Caco-2 (cell line): Measurements from ENCODE around the gene SUSD5. TPM values are rescaled to one million over a fixed set of nuclear protein-coding genes. Genes with fewer than 3 reads are reported as not detected.

Source experiments
- BruUV-seq: library from RNA; stranded (reverse); fragments of 400-500 nt; replicated peaks from 2 replicates; lab custom pipeline; 2021; lab: Mats Ljungman, UMichigan
- CTCF ChIA-PET: fragments of 300-600 bp; sonication (Branson Sonifier 250); formaldehyde crosslinking; loops from one replicate; lab custom pipeline; 2022; ENCODE audit warnings: antibody characterized with exemption; lab: Charles Lee
- POLR2A ChIA-PET: fragments of 300-600 bp; sonication (Branson Sonifier 250); formaldehyde crosslinking; loops from one replicate; lab custom pipeline; 2022; ENCODE audit warnings: antibody characterized with exemption; lab: Charles Lee
- DNase-seq, 2 experiments: peaks; one replicate each; pipeline versions ENCODE4 v3.0.0 to v3.0.0-alpha.2; 2020 to 2022
- H3K27me3 ChIP-seq: replicated peaks from 2 replicates; pipeline ENCODE4 v1.6.0; 2011; ENCODE audit warnings: low read length; ENCODE audit not compliant: control insufficient read depth, insufficient read depth
- H3K36me3 ChIP-seq: 2 replicates; pipeline ENCODE4 v1.5.1; 2011; ENCODE audit warnings: low read length; ENCODE audit not compliant: control insufficient read depth, insufficient read depth
- H3K4me1 ChIP-seq: fragments of 250-450 bp; sonication (Bioruptor Pico); 2 replicates; pipeline ENCODE4 v1.5.1; 2020; ENCODE audit warnings: mild to moderate bottlenecking
- H3K4me3 ChIP-seq: 2 replicates; pipeline ENCODE4 v1.5.1; 2011; ENCODE audit warnings: low read depth, mild to moderate bottlenecking, control low read depth, low read length
- H3K9me3 ChIP-seq: fragments of 250-450 bp; sonication (Bioruptor Pico); 2 replicates; pipeline ENCODE4 v1.5.1; 2020; ENCODE audit warnings: mild to moderate bottlenecking, moderate library complexity
- H3K27ac Mint-ChIP-seq: one replicate; pipeline ENCODE4 v1.8.0; 2022; ENCODE audit warnings: mixed read lengths; ENCODE audit not compliant: unreplicated experiment
- H3K27me3 Mint-ChIP-seq: one replicate; pipeline ENCODE4 v1.8.0; 2022; ENCODE audit warnings: mixed read lengths; ENCODE audit not compliant: insufficient read depth, unreplicated experiment
- H3K36me3 Mint-ChIP-seq: one replicate; pipeline ENCODE4 v1.8.0; 2022; ENCODE audit warnings: mild to moderate bottlenecking, mixed read lengths; ENCODE audit not compliant: insufficient read depth, unreplicated experiment
- H3K4me1 Mint-ChIP-seq: one replicate; pipeline ENCODE4 v1.8.0; 2022; ENCODE audit warnings: low read depth, mixed read lengths; ENCODE audit not compliant: unreplicated experiment
- H3K4me3 Mint-ChIP-seq: one replicate; pipeline ENCODE4 v1.8.0; 2022; ENCODE audit warnings: mild to moderate bottlenecking, moderate library complexity, mixed read lengths; ENCODE audit not compliant: unreplicated experiment
- H3K9me3 Mint-ChIP-seq: one replicate; pipeline ENCODE4 v1.8.0; 2022; ENCODE audit warnings: mixed read lengths; ENCODE audit not compliant: unreplicated experiment
- intact Hi-C: fragments of 100-400 bp; cut with micrococcal nuclease; formaldehyde crosslinking; loops from one replicate; pipeline ENCODE4 v1.10.0; 2022; ENCODE audit not compliant: unreplicated experiment
- total RNA-seq: library from RNA; stranded (reverse); gene quantifications from 2 replicates; pipeline ENCODE4 v1.2.3, GENCODE V29; 2022
- TF ChIP-seq, protein P1 (sequence below), 2 experiments: fragments of 200-600 bp in 1 of 2; IDR thresholded peaks; 1 replicate in 1 of 2; 2 replicates in 1 of 2; pipeline versions ENCODE4 v1.5.1 to v1.8.0; 2011 to 2022; ENCODE audit warnings: antibody characterized with exemption in 1 of 2, control low read depth in 1 of 2, inconsistent platforms in 1 of 2, low read depth in 1 of 2, low read length in 1 of 2, mild to moderate bottlenecking in 1 of 2, moderate library complexity in 1 of 2; ENCODE audit not compliant: insufficient read depth in 1 of 2, severe bottlenecking in 1 of 2, unreplicated experiment in 1 of 2

Gene SUSD5
- total RNA-seq, 1 experiment from 2014 or later = not detected

DNA sequence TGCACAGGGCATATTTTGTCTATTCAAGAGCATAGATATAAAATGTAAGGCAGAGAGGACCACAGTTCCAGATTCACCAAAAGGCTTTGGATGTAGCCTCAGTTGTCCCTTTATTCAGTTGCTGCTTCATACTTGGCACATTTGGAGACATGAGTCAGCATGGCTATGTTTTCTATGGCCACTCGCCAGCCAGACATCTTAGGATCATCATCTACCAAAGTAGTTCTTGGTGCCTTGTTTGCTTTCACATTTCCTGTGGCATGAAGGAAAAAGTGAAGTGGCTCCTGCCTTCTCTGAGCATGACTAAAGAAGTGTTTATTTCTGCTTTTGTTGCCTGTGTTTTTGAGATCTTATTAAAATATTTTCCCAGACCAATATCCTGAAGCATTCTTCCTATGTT, 7.2 kb downstream of the SUSD5 start:
- Histone ChIP-seq H3K4me3 (no peak overlapping the region), H3K9me3 (peaks cover 18% of the 10 kb centered on the region), H3K4me1 (no peaks in the 10 kb centered on the region), H3K36me3 (no peaks in the 10 kb centered on the region), H3K27me3 (no peaks in the 10 kb centered on the region)
- no TSS peak for BruUV-seq
- Mint-ChIP-seq H3K4me3 (no peak overlapping the region), H3K9me3 (peaks cover 23% of the 10 kb centered on the region), H3K36me3 (no peaks in the 10 kb centered on the region), H3K27me3 (peaks cover 8% of the 10 kb centered on the region), H3K27ac (no peak overlapping the region), H3K4me1 (no peaks in the 10 kb centered on the region)
- TF ChIP-seq, protein P1, sequence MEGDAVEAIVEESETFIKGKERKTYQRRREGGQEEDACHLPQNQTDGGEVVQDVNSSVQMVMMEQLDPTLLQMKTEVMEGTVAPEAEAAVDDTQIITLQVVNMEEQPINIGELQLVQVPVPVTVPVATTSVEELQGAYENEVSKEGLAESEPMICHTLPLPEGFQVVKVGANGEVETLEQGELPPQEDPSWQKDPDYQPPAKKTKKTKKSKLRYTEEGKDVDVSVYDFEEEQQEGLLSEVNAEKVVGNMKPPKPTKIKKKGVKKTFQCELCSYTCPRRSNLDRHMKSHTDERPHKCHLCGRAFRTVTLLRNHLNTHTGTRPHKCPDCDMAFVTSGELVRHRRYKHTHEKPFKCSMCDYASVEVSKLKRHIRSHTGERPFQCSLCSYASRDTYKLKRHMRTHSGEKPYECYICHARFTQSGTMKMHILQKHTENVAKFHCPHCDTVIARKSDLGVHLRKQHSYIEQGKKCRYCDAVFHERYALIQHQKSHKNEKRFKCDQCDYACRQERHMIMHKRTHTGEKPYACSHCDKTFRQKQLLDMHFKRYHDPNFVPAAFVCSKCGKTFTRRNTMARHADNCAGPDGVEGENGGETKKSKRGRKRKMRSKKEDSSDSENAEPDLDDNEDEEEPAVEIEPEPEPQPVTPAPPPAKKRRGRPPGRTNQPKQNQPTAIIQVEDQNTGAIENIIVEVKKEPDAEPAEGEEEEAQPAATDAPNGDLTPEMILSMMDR (IDR thresholded peaks at IDR 0.05; ENCODE audit: insufficient read depth in 1 of 2, low read depth in 1 of 2, low read length in 1 of 2, severe bottlenecking in 1 of 2, unreplicated experiment in 1 of 2) = no peak
- CTCF ChIA-PET = no interaction called here
- intact Hi-C loops = no loop called here
- no peak for DNase-seq
- POLR2A ChIA-PET = no interaction called here

DNA sequence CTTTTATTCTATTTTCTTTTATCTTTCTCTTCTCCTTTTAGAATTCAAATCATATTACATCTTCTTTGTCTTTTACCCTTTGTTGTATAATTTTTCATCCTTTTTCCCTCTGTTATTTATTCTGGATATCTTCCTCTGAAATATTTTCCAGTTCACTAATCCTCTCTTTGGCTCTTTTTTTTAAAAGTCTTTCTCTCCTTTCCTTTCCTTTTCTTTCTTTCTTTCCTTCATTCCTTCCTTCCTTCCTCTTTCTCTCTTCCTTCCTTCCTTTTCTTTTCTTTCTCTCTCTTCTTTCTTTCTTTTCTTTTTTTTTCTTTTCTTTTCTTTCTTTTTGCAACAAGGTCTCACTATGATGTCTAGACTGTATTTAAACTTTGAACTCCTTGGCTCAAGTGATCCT, 9.3 kb downstream of the SUSD5 start:
- Histone ChIP-seq H3K27me3 (no peaks in the 10 kb centered on the region), H3K9me3 (peaks cover 15% of the 10 kb centered on the region), H3K36me3 (no peaks in the 10 kb centered on the region), H3K4me1 (no peaks in the 10 kb centered on the region), H3K4me3 (no peak overlapping the region)
- H3K4me1 Mint-ChIP-seq = no peaks in the 10 kb centered on the region
- no TSS peak for BruUV-seq
- H3K4me3 Mint-ChIP-seq = no peak overlapping the region
- peaks cover 23% of the 10 kb centered on the region for H3K9me3 Mint-ChIP-seq
- no peak overlapping the region for H3K27ac Mint-ChIP-seq
- intact Hi-C loops = no loop called here
- no peak for DNase-seq
- TF ChIP-seq, protein P1 (IDR thresholded peaks at IDR 0.05; ENCODE audit: insufficient read depth in 1 of 2, low read depth in 1 of 2, low read length in 1 of 2, severe bottlenecking in 1 of 2, unreplicated experiment in 1 of 2) = no peak
- H3K36me3 Mint-ChIP-seq = no peaks in the 10 kb centered on the region
- CTCF ChIA-PET = no interaction called here
- POLR2A ChIA-PET = no interaction called here
- H3K27me3 Mint-ChIP-seq = peaks cover 8% of the 10 kb centered on the region

DNA sequence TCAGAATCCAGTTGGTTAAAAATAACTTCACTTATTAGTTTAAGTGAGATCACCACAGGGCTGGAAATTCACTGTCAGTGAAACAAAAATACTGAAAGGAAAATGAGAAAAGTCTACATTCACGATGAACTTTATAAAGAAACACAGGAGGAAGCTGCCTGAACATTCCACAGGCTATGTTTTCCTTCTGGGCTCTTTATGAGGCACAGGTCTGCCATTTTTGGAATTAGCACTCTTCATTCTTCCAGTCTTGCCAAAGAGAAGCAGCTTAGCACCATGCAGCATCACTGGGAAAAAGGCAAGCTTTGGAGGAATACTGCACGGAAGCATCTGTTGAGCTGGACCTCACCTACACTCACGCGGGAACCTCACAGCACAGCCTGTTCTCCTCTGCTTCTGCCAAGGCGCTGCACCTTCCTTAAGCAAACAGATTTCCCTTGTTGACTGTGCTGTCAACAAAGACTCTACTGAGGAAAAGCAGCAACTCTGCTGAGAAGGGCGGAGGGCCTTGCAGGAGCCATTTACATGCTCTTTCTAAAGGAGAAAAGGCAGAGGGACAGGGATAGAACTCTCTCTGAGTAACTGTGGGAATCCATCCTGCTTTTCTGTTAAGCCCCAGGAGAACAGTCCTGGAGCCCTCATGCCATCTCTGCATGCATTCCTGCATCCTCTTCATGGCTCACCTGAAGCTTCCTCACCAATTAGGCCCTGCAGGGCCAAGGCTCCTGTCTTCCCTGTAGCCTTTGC, 15.7 kb downstream of the SUSD5 start:
- H3K9me3 Mint-ChIP-seq = no peaks in the 10 kb centered on the region
- no TSS peak for BruUV-seq
- H3K4me3 ChIP-seq = no peak overlapping the region
- TF ChIP-seq, protein P1 (IDR thresholded peaks at IDR 0.05; ENCODE audit: insufficient read depth in 1 of 2, low read depth in 1 of 2, low read length in 1 of 2, severe bottlenecking in 1 of 2, unreplicated experiment in 1 of 2) = no peak
- H3K27me3 Mint-ChIP-seq = no peaks in the 10 kb centered on the region
- H3K4me1 Mint-ChIP-seq = no peaks in the 10 kb centered on the region
- no peaks in the 10 kb centered on the region for H3K27me3 ChIP-seq
- no peaks in the 10 kb centered on the region for H3K36me3 ChIP-seq
- no peaks in the 10 kb centered on the region for H3K4me1 ChIP-seq
- ChIA-PET POLR2A (no interaction called here), CTCF (no interaction called here)
- H3K4me3 Mint-ChIP-seq = no peak overlapping the region
- DNase-seq = no peak
- no peak overlapping the region for H3K27ac Mint-ChIP-seq
- intact Hi-C loops = no loop called here
- no peaks in the 10 kb centered on the region for H3K36me3 Mint-ChIP-seq
- H3K9me3 ChIP-seq = no peaks in the 10 kb centered on the region
